Natural killer cell (primary cell): ENCODE results near the gene WDR74. TPM values are rescaled to one million over a fixed set of nuclear protein-coding genes. Genes with fewer than 3 reads are reported as not detected.
A peak's percentile ranks its signal among the peaks of the same experiment; 100 is the strongest.

Source experiments
- ATAC-seq, 3 donors: fragments of 150-1000 bp in 2 of 3; fragments of 200-7000 bp in 1 of 3; cut with Tn5 transposase; 1 replicate in 1 of 3; 2 replicates in 2 of 3; pipeline ENCODE4 v1.10.0; 2021; ENCODE audit warnings: mild to moderate bottlenecking in 2 of 3, moderate library complexity in 2 of 3
- DNase-seq, 2 donors: peaks; one replicate each; pipeline versions ENCODE4 v3.0.0 to v3.0.0-alpha.2; 2013 to 2021; ENCODE audit warnings: mixed read lengths in 1 of 2
- H3K27ac ChIP-seq: one replicate; pipeline ENCODE4 v1.5.1; 2013; ENCODE audit warnings: mild to moderate bottlenecking, low read length
- H3K27me3 ChIP-seq: one replicate; pipeline ENCODE4 v1.6.1; 2013; ENCODE audit warnings: low read length; ENCODE audit not compliant: control insufficient read depth, insufficient read depth
- H3K36me3 ChIP-seq: one replicate; pipeline ENCODE4 v1.6.1; 2013; ENCODE audit warnings: low read length; ENCODE audit not compliant: control insufficient read depth, insufficient read depth
- H3K4me1 ChIP-seq: one replicate; pipeline ENCODE4 v1.6.1; 2013; ENCODE audit warnings: low read length; ENCODE audit not compliant: control insufficient read depth, insufficient read depth
- H3K4me3 ChIP-seq: one replicate; pipeline ENCODE4 v1.5.1; 2013; ENCODE audit warnings: low read length
- H3K9me3 ChIP-seq: one replicate; pipeline ENCODE4 v1.6.1; 2013; ENCODE audit warnings: low read length; ENCODE audit not compliant: control insufficient read depth, insufficient read depth
- H3K27ac Mint-ChIP-seq, 2 donors: one replicate each; pipeline ENCODE4 v1.8.0; 2022; ENCODE audit warnings: mild to moderate bottlenecking in 2 of 2, mixed read lengths in 2 of 2, moderate library complexity in 1 of 2
- H3K27me3 Mint-ChIP-seq, 2 donors: one replicate each; pipeline ENCODE4 v1.8.0; 2022; ENCODE audit warnings: low read depth in 2 of 2, mixed read lengths in 2 of 2
- H3K36me3 Mint-ChIP-seq: one replicate; pipeline ENCODE4 v1.8.0; 2022; ENCODE audit warnings: mixed read lengths
- H3K4me1 Mint-ChIP-seq, 2 donors: one replicate each; pipeline ENCODE4 v1.8.0; 2022; ENCODE audit warnings: mixed read lengths in 2 of 2
- H3K4me3 Mint-ChIP-seq: one replicate; pipeline ENCODE4 v1.8.0; 2022; ENCODE audit warnings: mild to moderate bottlenecking, moderate library complexity, mixed read lengths
- H3K9me3 Mint-ChIP-seq, 2 donors: one replicate each; pipeline ENCODE4 v1.8.0; 2022; ENCODE audit warnings: mixed read lengths in 2 of 2
- WGBS: methylation state at CpG from one replicate; pipeline ENCODE4 v1.1.7; 2013; ENCODE audit warnings: missing lambda C conversion rate; ENCODE audit not compliant: insufficient coverage; 5-methylcytosine and 5-hydroxymethylcytosine counted together
- intact Hi-C: fragments of 100-400 bp; cut with micrococcal nuclease; formaldehyde crosslinking; loops from one replicate; pipeline ENCODE4 v1.14.2; 2022
- total RNA-seq, 4 donors: library from RNA; stranded (reverse); fragments of 120-200 nt in 1 of 4; gene quantifications; one replicate each; pipeline versions ENCODE4 v1.2.3 to v1.2.4, GENCODE V29; 2013 to 2022
- TF ChIP-seq, protein P1 (sequence below): fragments of 200-600 bp; IDR thresholded peaks from one replicate; pipeline ENCODE4 v1.8.0; 2022; ENCODE audit warnings: antibody characterized with exemption

Gene WDR74
- total RNA-seq, 3 donors from 2014 or later (not counting 1 experiment from before 2014, with no cell fraction given) = 151 to 173 (median 171) TPM

GRCh38 chr11:62823677-62824076 is 15.7 kb downstream of the WDR74 start:
- intact Hi-C loops = no loop called here
- 100% methylated on average over 3 of the region's 3 CpGs for WGBS
- Histone ChIP-seq H3K4me3 (no peak overlapping the region), H3K36me3 (peaks cover 67% of the 10 kb centered on the region), H3K27me3 (no peaks in the 10 kb centered on the region), H3K9me3 (no peaks in the 10 kb centered on the region), H3K27ac (no peak overlapping the region), H3K4me1 (no peaks in the 10 kb centered on the region)
- Mint-ChIP-seq H3K4me3 (no peak overlapping the region), H3K27ac (peak overlapping the region in 1 of 2 donors; percentile 6), H3K4me1 (peaks cover 4 to 14% of the 10 kb centered on the region in 2 donors), H3K27me3 (no peaks in the 10 kb centered on the region), H3K9me3 (no peaks in the 10 kb centered on the region), H3K36me3 (peaks cover 24% of the 10 kb centered on the region)
- DNase-seq (no peak), ATAC-seq (no peak)
- TF ChIP-seq, protein P1, sequence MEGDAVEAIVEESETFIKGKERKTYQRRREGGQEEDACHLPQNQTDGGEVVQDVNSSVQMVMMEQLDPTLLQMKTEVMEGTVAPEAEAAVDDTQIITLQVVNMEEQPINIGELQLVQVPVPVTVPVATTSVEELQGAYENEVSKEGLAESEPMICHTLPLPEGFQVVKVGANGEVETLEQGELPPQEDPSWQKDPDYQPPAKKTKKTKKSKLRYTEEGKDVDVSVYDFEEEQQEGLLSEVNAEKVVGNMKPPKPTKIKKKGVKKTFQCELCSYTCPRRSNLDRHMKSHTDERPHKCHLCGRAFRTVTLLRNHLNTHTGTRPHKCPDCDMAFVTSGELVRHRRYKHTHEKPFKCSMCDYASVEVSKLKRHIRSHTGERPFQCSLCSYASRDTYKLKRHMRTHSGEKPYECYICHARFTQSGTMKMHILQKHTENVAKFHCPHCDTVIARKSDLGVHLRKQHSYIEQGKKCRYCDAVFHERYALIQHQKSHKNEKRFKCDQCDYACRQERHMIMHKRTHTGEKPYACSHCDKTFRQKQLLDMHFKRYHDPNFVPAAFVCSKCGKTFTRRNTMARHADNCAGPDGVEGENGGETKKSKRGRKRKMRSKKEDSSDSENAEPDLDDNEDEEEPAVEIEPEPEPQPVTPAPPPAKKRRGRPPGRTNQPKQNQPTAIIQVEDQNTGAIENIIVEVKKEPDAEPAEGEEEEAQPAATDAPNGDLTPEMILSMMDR = no peak

DNA sequence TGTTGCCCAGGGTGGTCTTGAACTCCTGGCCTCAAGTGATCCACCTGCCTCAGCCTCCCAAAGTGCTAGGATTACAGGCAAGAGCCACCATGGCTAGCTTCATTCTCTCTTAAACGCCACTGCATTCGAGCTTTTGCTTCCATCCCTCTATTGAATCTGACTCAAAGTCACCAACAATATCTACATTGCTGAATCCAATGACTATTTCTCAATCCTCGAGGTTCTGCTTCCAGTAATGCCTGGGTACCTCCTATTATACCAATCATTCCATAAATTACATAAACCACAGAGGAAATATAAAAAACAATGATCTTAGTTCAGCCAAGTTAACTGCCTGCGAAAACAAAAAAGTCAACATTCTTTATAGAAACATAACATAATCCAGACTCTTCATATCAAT is 22.3 kb downstream of the WDR74 start:
- DNase-seq = no peak
- WGBS = 93% methylated on average over 4 of the region's 4 CpGs
- Histone ChIP-seq H3K36me3 (peaks cover 35% of the 10 kb centered on the region), H3K4me3 (no peak overlapping the region), H3K9me3 (no peaks in the 10 kb centered on the region), H3K27me3 (no peaks in the 10 kb centered on the region), H3K27ac (no peak overlapping the region), H3K4me1 (no peaks in the 10 kb centered on the region)
- Mint-ChIP-seq H3K4me1 (no peaks in the 10 kb centered on the region), H3K27ac (peak overlapping the region in 1 of 2 donors; percentile 27), H3K27me3 (no peaks in the 10 kb centered on the region), H3K9me3 (no peaks in the 10 kb centered on the region), H3K36me3 (peaks cover 15% of the 10 kb centered on the region), H3K4me3 (peak overlapping the region; percentile 6)
- no peak for ATAC-seq
- intact Hi-C loops = no loop called here
- TF ChIP-seq, protein P1 = no peak

- TF ChIP-seq, protein P1 = no peak
- H3K27ac Mint-ChIP-seq = peak overlapping the region in 1 of 2 donors; percentile 27
- over 99% methylated on average over 8 of the region's 8 CpGs for WGBS
- peaks cover 15% of the 10 kb centered on the region for H3K36me3 Mint-ChIP-seq
- Histone ChIP-seq H3K4me1 (no peaks in the 10 kb centered on the region), H3K4me3 (no peak overlapping the region), H3K27me3 (no peaks in the 10 kb centered on the region), H3K9me3 (no peaks in the 10 kb centered on the region), H3K36me3 (peaks cover 29% of the 10 kb centered on the region), H3K27ac (no peak overlapping the region)
- DNase-seq (no peak), ATAC-seq (no peak)
- no peaks in the 10 kb centered on the region for H3K9me3 Mint-ChIP-seq
- intact Hi-C loops = no loop called here
- no peaks in the 10 kb centered on the region for H3K27me3 Mint-ChIP-seq
- no peak overlapping the region for H3K4me3 Mint-ChIP-seq
- H3K4me1 Mint-ChIP-seq = no peaks in the 10 kb centered on the region
These were observed 22.8 kb downstream of the WDR74 start for GRCh38 chr11:62816557-62816956.

DNA sequence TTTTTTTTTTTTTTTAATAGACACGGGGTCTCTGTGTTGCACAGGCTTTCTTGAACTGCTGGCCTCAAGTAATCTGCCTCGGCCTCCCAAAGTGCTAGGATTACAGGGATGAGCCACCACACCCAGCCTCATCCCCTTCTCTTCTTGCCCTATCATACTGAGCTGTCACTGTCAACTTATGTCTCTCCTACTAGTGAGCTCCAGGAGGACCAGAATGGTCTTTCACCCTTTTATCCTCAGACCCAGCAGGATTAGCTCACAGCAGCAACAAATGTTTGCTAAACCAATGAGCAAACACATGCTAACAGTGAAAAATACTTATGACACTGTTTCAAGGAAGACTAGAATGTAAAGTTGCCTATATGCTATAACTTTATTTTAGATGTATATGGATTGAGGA is 27.7 kb downstream of the WDR74 start:
- H3K4me3 ChIP-seq = no peak overlapping the region
- no peaks in the 10 kb centered on the region for H3K27me3 ChIP-seq
- H3K9me3 ChIP-seq = no peaks in the 10 kb centered on the region
- H3K4me3 Mint-ChIP-seq = no peak overlapping the region
- no peaks in the 10 kb centered on the region for H3K9me3 Mint-ChIP-seq
- TF ChIP-seq, protein P1 = no peak
- no peaks in the 10 kb centered on the region for H3K27me3 Mint-ChIP-seq
- ATAC-seq (peak in 1 of 3 donors; percentile 11), DNase-seq (no peak)
- peaks cover 0 to 3% of the 10 kb centered on the region in 2 donors for H3K4me1 Mint-ChIP-seq
- 76% methylated on average over 2 of the region's 2 CpGs for WGBS
- no peak overlapping the region for H3K27ac ChIP-seq
- peaks cover 15% of the 10 kb centered on the region for H3K36me3 ChIP-seq
- intact Hi-C loops = no loop called here
- peak overlapping the region in 1 of 2 donors; percentile 6 for H3K27ac Mint-ChIP-seq
- H3K4me1 ChIP-seq = peaks cover 1% of the 10 kb centered on the region
- no peaks in the 10 kb centered on the region for H3K36me3 Mint-ChIP-seq
